ENCODE measurements around the gene FAM171A2.

- TF ChIP-seq, protein P1, sequence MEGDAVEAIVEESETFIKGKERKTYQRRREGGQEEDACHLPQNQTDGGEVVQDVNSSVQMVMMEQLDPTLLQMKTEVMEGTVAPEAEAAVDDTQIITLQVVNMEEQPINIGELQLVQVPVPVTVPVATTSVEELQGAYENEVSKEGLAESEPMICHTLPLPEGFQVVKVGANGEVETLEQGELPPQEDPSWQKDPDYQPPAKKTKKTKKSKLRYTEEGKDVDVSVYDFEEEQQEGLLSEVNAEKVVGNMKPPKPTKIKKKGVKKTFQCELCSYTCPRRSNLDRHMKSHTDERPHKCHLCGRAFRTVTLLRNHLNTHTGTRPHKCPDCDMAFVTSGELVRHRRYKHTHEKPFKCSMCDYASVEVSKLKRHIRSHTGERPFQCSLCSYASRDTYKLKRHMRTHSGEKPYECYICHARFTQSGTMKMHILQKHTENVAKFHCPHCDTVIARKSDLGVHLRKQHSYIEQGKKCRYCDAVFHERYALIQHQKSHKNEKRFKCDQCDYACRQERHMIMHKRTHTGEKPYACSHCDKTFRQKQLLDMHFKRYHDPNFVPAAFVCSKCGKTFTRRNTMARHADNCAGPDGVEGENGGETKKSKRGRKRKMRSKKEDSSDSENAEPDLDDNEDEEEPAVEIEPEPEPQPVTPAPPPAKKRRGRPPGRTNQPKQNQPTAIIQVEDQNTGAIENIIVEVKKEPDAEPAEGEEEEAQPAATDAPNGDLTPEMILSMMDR (IDR thresholded peaks at IDR 0.05) = no peak
- no peak for TF ChIP-seq POLR2AphosphoS5 (IDR thresholded peaks at IDR 0.05)
Observed at GRCh38 chr17:44335564-44335963, 28.1 kb downstream of the FAM171A2 start.
